ENCODE data around the gene DENND1A. TPM values are rescaled to one million over a fixed set of nuclear protein-coding genes. Genes with fewer than 3 reads are reported as not detected.
A peak's percentile ranks its signal among the peaks of the same experiment; 100 is the strongest.

Gene DENND1A
- total and polyA plus RNA-seq, 2 experiments from 2014 or later = 13.1 to 14.5 TPM

GRCh38 chr9:123712399-123712798 lies 217.5 kb downstream of the DENND1A start:
- peak in 1 of 2 donors; percentile 9 for DNase-seq (ENCODE audit: low read depth in 1 of 2, low spot score in 1 of 2)
- Histone ChIP-seq H3K4me1 (ENCODE audit: low read depth) (peaks cover 35% of the 10 kb centered on the region), H3K27ac (no peak overlapping the region), H3K4me3 (no peak overlapping the region), H3K9me3 (ENCODE audit: low read depth) (no peaks in the 10 kb centered on the region), H3K27me3 (no peaks in the 10 kb centered on the region), H3K36me3 (no peaks in the 10 kb centered on the region)
- no peak for TF ChIP-seq CTCF (IDR thresholded peaks at IDR 0.05; ENCODE audit: low read depth, low read length)

- TF ChIP-seq CTCF (IDR thresholded peaks at IDR 0.05; ENCODE audit: low read depth, low read length) = no peak
- H3K9me3 ChIP-seq (ENCODE audit: low read depth) = no peaks in the 10 kb centered on the region
- H3K27ac ChIP-seq = no peak overlapping the region
- H3K4me3 ChIP-seq = no peak overlapping the region
- peak in 1 of 2 donors; percentile 86 for DNase-seq (ENCODE audit: low read depth in 1 of 2, low spot score in 1 of 2)
- H3K27me3 ChIP-seq = no peaks in the 10 kb centered on the region
- peaks cover 32% of the 10 kb centered on the region for H3K4me1 ChIP-seq (ENCODE audit: low read depth)
- H3K36me3 ChIP-seq = no peaks in the 10 kb centered on the region
These were observed 219.6 kb downstream of the DENND1A start for GRCh38 chr9:123710299-123710698.

DNA sequence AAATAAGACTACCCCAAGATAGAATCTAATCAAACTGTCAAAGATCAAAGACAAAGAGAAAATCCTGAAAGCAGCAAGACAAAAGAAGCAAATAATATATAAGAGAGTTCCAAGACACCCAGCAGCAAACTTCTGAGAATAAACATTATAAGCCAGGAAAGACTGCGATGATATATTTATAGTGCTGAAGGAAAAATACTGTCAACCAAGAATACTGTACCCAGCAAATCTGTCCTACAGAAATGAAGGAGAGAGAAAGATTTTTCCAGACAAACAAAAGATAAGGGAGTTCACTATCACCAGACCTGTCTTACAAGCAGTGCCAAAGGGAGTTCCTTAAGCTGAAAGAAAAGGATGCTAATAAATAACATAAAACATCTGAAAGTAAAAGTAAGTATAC lies 227.4 kb downstream of the DENND1A start:
- Histone ChIP-seq H3K27me3 (no peaks in the 10 kb centered on the region), H3K9me3 (ENCODE audit: low read depth) (no peaks in the 10 kb centered on the region), H3K36me3 (no peaks in the 10 kb centered on the region), H3K4me3 (no peak overlapping the region), H3K4me1 (ENCODE audit: low read depth) (peaks cover 10% of the 10 kb centered on the region), H3K27ac (no peak overlapping the region)
- DNase-seq (ENCODE audit: low read depth in 1 of 2, low spot score in 1 of 2) = no peak
- TF ChIP-seq CTCF (IDR thresholded peaks at IDR 0.05; ENCODE audit: low read depth, low read length) = no peak

- no peak for DNase-seq (ENCODE audit: low read depth in 1 of 2, low spot score in 1 of 2)
- Histone ChIP-seq H3K27me3 (no peaks in the 10 kb centered on the region), H3K4me3 (no peak overlapping the region), H3K27ac (peak overlapping the region; percentile 65), H3K4me1 (ENCODE audit: low read depth) (peaks cover 27% of the 10 kb centered on the region), H3K36me3 (no peaks in the 10 kb centered on the region), H3K9me3 (ENCODE audit: low read depth) (no peaks in the 10 kb centered on the region)
- TF ChIP-seq CTCF (IDR thresholded peaks at IDR 0.05; ENCODE audit: low read depth, low read length) = no peak
These were observed 232.2 kb downstream of the DENND1A start for GRCh38 chr9:123697686-123698085.

- H3K4me3 ChIP-seq = no peak overlapping the region
- DNase-seq (ENCODE audit: low read depth in 1 of 2, low spot score in 1 of 2) = no peak
These were observed 233.4 kb downstream of the DENND1A start for GRCh38 chr9:123696476-123696875.

More at GRCh38 chr9:123696476-123696875, 233.4 kb downstream of the DENND1A start:
- no peak for TF ChIP-seq CTCF (IDR thresholded peaks at IDR 0.05; ENCODE audit: low read depth, low read length)
- peak overlapping the region; percentile 22 for H3K27ac ChIP-seq
- H3K36me3 ChIP-seq = no peaks in the 10 kb centered on the region
- peaks cover 27% of the 10 kb centered on the region for H3K4me1 ChIP-seq (ENCODE audit: low read depth)
- H3K9me3 ChIP-seq (ENCODE audit: low read depth) = no peaks in the 10 kb centered on the region
- H3K27me3 ChIP-seq = no peaks in the 10 kb centered on the region
